GM23248 (cell line): ENCODE results near the gene SRGAP2B.
"Not testable (repeated sequence)": the region's sequence is repeated elsewhere in the genome, so short reads cannot be mapped to it uniquely, and the experiment has no call there.

Source experiments
- EZH2 ChIP-seq: fragments of 200-600 bp; sonication (generic); IDR thresholded peaks from 2 replicates; pipeline ENCODE4 v1.6.1; 2018; ENCODE audit warnings: antibody characterized with exemption, mild to moderate bottlenecking; ENCODE audit not compliant: insufficient read depth, poor library complexity, severe bottlenecking
- EZH2phosphoT487 ChIP-seq: fragments of 200-600 bp; sonication (generic); IDR thresholded peaks from 2 replicates; pipeline ENCODE4 v1.6.1; 2018; ENCODE audit warnings: antibody characterized with exemption, moderate library complexity, mild to moderate bottlenecking, low read depth; ENCODE audit not compliant: insufficient read depth

DNA sequence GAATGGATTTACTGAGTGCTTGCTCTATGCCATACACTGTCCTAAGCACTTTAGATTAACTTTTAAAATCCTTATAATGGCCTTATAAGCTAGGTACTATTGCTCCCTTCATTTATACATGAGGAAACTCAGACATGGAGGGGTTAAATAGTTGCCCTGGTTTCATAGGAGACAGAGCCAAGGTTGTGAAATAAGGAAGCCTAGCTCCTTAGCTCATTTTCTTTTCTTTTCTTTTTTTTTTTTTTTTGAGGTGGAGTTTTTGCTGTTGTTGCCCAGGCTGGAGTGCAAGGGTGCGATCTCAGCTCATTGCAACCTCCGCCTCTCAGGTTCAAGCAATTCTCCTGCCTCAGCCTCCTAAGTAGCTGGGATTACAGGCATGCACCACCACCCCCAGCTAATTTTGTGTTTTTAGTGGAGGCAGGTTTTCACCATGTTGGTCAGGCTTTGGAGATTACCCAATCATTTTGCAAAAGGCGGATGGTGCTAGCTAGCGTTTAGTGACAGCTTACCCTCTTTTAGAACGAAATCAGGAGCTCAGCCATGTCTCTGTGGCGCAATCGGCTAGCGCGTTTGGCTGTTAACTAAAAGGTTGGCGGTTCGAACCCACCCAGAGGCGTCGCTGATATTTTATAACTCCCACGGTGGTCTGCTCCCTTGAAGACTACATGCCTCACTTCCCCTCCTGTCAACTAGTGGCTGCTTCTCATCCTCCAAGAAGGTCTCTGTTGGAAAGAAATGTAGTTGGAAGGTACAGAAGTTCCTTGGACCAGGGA lies 33.8 kb upstream of the SRGAP2B start:
- TF ChIP-seq EZH2, EZH2phosphoT487: not testable (repeated sequence)
